GM19468 (cell line): ENCODE data around the gene CASP10.

Experiments
- ATAC-seq: cut with Tn5 transposase; IDR thresholded peaks from one replicate; pipeline ENCODE4 v1.9.1; 2021; ENCODE audit warnings: mild to moderate bottlenecking, moderate library complexity, moderate number of reproducible peaks; ENCODE audit not compliant: unreplicated experiment; ENCODE audit errors: extremely low read depth

CASP10 gene

DNA sequence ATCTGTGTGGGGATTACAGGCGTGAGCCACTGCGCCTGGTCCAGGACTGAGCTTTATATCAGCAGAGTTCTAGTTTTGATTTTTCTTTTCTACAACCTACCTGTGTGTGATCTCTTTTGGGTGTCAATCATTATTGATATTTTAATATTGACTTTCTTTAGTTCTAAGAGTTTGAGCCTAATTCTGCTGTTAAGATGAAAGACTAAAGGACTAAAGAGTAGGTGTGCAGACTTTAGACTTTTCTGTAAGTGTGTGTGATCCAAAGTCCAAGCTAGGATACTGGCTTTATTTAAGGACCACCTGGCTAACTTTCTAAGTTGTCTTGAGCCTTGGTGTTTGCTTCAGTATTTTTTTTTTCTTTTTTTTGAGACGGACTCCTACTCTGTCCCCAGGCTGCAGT is 12.4 kb downstream of the CASP10 start:
- no peak for ATAC-seq

DNA sequence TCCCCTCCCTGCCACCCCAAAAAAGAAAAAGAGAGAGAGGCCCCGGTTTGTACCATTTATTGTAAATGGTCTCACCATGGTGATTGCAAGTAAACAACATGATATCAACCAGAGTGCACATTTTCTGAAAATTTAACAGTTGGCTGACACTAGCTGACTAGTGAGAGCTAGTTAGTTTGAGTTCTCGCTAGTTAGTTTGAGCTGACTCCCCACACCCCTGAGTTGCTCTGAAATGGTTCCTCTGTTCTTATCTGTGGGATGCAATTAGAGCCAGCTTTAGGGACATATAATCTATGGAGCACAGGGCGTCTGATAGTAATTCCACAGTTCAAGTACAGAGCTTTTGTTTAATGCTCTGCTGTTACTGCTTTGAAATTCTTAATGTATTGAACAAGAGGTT is 13.1 kb downstream of the CASP10 start:
- ATAC-seq: no peak

DNA sequence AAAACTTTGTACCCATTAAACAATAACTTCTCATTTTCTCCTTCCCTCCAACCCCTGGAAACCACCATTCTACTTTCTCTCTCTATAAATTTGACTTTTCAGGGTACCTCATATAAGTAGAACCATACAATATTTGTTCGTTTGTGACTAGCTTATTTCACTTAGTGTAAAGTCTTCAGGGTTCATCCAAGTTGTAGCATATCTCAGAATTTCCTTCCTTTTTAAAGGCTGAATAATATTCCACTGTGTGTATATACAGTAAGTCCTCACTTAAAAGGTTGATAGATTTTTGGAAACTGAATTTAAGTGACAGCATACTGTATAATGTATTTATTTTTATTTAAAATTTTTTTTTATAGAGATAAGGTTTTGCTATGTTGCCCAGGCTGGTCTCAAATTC is 13.9 kb downstream of the CASP10 start:
- ATAC-seq: no peak

DNA sequence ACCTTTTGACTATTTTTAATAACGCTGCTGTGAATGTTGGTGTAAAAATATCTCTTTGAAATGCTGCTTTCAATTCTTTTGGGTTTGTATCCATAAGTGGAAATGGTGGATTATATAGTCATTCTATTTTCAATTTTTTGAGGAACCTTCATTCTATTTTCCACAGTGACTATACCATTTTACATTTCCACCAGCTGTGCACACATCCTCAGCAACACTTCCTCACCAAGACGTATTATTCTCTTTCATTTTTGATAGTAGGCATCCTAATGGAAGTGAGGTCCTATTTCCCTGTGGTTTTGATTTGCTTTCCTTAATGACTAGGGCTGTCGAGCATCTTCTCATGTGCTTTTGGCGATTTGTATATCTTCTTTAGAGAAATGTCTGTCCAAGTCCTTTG is 14.8 kb downstream of the CASP10 start:
- no peak for ATAC-seq

DNA sequence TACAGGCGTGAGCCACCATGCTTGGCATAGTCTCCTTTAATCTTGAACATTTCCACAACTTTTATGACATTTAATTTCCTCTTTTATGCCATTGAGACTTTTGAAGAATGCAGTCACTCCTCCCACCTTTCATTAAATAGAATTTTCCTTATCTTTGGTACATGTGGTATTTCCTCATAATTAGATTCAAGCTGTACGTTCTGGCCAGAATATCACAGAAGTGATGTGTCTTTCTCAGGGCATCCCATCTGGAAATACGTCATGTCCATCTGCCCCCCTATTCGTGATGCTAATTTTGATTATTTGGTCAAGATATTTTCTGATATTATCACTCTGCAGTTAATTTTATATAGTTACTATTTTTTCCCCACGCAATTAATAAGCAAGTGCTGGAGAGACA is 16.9 kb downstream of the CASP10 start:
- ATAC-seq: no peak

DNA sequence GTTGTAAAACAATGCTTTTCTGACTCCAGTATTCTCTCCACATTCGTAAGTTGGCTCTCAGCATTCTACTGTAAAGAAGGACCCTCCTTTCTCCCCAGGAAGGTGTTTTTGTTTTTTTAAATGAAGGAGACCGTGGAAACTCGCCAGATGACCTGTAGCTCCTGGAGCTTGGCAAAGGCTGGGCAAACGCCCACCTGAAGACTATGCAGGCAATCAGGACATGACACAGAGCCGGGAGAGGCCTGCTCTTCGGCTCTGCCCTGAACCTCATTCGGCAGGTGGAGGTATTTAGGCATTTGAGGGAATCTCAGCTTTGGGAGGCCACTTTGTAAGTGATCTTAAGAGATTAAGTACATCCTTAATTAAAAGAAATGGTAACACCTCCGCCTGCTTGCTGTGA is 17.4 kb downstream of the CASP10 start:
- ATAC-seq: no peak

DNA sequence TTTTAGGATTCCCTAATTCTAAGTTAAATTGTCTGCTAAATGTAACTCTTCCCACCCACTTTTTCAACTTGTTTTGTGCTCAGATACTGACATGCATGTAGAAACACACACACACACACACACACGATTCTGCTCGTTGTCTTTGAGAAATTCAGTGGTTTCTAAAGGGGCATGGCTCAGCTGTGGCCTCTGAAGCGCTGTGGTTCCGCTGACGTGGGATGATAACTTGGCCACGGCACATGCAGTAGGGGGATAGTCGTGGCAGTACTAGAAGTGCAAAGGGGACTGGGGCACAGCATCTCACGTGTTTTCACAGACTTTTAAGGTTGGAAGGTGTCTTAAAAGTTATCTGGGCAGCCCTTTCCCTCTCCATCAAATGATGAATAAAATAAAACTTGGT is 18.4 kb downstream of the CASP10 start:
- no peak for ATAC-seq

DNA sequence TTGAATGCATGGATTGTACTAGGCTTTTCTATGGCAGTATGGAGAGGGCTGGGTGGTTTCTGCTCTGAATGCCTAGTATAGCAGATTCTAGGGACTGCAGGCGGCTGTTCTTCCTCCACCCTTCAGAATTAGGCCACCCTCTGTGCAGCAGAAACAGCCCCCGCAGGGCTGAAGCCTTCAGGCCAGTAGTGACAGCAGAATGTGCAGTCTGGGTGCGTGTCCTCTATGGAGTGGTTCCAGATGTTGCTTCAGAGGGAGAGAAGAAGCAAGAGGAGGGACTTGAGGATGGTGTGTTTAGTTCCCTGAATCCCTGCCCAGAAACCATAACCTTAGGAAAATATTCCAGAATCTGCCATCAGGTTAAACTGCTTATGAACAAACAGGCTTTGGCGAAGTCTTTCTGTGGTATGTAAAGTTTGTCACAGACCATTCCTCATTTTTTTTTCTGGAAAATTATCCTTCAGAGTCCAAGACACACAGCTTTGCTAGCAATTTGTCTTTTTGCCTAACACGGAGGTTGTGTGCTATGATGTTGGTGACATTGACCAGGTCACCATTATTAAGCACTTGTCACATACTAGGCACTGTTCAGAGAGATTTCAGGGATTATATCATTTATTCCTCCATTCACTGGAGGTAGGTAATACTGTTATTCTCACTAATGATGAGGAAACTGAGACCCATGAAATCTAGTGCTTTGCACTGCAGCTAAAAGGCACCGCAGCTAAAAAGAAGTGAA is 21.1 kb downstream of the CASP10 start:
- ATAC-seq: no peak

DNA sequence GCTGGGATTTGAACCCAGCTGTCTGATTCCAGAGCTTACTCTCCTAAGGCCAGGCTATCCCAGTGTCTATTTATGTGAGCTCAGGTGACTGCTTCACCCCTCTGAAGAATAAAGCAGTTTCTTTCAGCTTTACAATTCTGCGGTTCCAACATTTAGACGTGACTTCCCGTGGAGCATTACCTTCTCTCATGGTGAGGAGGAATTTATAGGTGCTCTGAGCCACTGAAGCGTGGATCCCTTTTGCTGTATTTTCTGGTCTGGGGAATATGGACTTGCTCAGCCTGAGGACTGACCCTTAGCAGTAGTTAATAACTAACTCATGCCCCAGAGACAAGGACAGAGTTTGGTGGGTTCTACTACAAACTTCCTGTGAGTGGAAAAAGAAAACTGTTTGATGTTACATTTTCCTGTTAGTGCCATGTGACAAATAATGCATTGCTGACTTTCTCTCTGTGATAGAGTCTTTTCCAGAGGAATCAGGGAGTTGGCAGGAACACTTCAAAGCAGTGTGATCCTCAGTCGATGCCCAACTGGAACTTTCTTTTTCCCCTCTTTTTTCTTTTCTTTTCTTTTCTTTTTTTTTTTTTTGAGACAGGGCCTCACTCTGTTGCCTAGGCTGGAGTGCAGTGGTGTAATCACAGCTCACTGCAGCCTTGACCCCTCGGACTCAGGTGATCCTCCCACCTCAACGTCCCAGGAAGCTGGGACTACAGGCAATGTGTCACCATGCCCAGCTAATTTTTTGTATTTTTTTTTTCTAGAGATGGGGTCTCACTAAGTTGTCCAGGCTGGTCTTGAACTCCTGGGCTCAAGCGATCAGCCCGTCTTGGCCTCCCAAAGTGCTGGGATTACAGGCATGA is 21.9 kb downstream of the CASP10 start:
- no peak for ATAC-seq

DNA sequence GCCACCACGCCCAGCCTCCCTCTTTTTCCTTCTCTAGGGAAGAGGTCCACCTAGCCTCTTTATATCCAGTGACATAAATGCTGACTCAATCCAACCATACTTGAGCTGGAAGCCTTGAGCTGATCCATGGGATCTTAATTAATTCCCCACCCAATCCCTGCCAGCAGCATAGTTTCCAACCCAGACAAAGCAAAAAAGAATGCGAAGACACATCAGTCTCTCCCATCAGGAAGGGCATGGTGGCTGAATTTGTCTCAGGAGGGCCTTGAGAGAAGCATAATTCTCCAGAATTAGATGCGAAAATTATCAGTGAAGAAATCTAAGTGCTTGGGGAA is 22.5 kb downstream of the CASP10 start:
- no peak for ATAC-seq

DNA sequence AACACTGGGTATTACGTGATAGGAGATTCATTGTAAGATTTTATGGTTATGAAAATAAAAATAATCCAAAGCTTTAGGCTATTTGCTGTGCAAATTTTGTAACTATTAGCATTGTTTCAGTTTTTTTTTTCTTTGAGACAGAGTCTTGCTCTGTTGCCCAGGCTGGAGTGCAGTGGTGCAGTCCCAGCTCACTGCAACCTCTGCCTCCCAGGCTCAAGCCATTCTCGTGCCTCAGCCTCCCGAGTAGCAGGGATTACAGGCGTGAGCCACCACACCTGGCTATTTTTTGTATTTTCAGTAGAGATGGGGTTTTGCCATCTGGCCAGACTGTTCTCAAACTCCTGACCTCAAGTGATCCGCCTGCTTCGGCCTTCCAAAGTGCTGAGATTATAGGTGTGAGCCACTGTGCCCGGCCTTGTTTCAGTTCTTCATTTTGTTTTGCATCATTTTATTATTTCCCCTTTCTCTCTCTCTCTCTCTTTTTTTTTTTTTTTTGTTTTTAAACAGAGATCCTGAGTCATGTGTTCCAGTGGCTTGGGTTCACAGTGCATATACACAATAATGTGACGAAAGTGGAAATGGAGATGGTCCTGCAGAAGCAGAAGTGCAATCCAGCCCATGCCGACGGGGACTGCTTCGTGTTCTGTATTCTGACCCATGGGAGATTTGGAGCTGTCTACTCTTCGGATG is 25.8 kb downstream of the CASP10 start:
- peak; percentile 69 for ATAC-seq

DNA sequence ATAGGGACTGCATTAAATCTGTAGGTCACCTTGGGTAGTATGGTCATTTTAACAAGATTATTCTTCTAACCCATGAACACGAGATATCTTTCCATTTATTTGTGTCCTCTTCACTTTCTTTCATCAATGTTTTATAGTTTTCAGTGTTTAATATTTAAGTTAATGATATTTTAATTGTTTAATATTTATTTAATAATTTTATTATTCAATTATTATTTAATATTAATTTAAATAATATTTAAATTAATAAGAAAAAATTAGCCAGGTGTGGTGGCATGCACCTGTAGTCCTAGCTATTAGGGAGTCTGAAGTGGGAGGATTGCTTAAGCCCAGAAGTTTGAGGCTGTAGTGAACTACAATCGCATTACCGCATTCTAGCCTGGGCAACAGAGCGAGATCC is 33.0 kb downstream of the CASP10 start:
- no peak for ATAC-seq

DNA sequence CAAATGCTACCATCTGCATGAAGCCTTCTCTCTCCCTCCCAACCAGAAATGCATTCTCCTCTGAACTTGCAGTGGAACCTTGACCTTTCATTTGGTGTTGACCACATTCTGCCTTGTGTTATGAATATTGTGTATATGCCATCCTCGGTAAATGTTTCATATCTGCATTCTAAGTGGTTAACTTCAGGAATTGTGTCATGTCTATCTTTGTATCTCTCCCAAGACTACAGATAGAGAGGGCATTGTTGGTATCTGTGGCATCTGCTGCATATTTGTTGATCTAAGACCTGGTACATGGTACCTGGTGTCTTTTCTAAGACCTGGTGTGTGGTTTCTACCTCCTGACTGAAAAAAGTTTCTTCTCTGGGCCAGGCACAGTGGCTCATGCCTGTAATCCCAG is 34.0 kb downstream of the CASP10 start:
- no peak for ATAC-seq

DNA sequence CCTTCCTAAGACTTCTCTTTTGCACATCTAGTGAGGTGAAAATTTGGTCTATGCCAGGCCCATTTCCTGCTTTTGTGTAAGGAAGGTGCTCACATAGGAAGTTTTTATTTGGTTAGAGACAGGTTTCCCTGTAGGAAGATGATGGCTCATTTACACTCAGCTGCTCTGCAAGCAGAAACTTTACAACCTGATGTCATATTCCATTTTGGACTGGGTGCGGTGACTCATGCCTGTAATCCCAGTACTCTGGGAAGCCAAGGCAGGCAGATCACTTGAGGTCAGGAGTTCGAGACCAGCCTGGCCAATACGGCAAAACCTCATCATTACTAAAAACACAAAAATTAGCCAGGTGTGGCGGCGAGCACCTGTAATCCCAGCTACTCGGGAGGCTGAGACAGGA is 35.8 kb downstream of the CASP10 start:
- ATAC-seq: no peak

DNA sequence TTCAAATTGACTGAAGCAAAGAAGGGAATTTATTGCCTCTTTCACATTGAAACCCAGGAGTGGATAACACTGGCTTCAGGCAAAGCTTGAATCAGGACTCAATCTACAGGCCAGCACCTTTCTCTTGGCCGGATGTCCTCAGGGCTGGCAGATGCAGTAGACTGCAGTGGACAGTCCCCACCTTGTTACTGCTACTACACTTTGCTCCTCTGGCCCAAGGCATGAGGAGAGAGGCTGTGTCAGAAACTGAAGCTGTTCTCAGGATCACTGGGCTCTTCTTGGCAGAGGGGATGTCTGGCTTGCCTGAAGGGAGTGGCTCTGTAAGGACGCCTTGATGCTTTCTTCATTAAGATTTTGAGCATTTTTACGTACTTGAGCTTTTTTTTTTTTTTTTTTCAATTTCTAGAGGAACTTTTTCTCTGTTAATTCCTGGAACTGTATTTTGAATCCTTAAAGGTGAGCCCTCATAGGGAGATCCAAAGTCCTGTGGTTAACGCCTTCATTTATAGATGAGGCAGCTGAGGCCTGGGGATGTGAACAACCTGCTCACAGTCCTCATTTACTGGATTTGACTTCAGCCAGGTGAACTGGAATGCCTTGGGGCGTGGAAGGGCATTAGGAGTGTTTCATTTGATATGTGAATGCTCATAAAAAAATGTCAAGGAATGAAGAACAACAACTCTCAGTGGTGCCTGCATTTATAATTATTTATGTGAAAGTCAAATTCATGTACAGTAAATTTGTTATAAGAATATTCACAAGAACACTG is 36.6 kb downstream of the CASP10 start:
- no peak for ATAC-seq

DNA sequence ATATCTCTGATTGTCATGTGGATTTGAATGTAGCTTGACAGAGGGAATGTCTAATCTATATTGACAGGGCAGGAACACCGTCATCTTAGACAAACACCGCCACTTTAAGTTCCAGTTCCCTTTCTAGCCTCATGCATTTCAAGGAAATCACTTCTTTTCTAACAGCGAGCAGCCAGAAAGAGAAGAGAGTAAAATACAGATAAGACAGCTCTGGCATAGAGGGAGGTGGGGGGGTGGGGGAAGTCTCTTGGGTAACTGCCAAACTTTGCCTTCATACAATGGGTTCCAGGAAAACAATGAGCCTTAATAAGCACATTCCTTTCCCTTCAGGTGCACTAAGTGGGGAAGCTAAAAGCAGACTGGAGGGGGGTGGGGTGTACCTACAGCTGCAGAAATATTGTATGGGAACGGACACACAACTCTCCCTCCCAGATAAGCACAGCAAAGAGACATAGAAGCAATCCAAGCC is 37.2 kb downstream of the CASP10 start:
- ATAC-seq: no peak

DNA sequence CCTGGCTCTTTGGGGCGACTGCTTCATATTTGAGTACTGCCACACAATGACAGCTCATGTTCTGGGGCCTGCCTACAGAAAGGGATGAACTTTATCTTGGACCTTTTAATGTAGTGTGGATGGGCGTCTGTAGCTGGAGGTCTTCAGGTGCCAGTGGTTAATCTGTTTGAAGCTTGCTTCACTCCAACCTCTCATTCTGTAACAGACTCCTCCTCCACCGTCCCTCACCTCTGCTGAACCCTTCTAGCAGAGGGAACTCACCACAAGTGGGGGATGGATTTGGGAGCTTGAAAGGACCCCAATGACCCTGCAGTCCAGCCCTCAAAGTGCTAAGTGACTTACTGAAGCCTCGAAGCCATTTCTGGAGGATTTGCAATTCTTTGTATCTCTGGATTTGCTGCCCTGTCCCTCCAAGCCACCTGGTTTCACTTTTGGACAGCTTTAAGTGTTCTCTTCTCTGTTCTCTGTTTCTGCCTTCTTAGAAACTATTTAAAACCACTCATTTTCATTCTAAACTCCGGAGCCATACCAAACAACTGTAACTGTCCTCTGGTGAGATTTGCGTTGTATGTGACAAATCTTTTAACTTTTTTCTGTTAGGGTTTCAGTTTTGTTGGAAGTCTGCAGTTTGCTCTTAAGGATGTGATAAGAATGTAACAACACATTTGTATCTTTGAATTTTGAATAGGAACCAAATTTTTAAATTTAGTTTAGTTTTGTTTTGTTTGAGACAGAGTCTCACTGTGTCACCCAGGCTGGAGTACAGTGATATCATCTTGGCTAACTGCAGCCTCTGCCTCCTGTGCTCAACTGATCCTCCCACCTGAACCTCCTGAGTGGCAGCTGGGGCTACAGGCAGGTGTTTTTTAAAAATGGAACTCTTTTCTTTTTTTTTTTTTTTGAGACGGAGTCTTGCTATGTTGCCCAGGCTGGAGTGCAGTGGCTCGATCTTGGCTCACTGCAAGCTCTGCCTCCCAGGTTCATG is 40.4 kb downstream of the CASP10 start:
- ATAC-seq: peak; percentile 82

DNA sequence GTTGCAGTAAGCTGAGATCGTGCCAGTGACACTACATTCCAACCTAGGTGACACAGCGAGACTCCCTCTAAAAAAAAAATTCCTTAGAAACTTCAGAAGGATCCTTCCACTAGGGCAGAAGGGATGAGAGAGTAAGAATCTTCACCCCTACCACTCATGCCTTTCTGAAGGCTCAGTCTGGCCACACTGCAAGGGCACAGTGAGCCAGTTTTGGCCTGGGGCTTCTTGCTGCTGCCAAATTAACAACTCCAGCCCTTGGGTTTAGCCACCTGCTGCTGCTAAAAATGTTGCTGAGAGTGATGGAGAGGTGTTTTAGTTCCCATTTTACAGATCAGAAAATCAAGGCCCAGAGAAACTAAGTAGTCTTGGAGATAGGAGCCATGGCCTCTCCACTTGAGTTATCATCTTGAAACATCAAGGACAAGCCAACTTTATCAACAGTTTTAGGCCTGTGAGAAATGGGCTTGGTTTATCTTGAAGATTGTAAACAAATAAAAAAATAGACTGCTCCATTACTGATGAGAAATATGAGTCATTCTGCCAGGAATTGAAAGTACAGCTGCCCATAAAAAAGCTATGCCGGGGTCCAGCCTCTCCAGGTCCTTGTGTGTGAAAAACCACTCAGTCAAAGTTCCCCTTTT is 45.5 kb downstream of the CASP10 start:
- no peak for ATAC-seq

DNA sequence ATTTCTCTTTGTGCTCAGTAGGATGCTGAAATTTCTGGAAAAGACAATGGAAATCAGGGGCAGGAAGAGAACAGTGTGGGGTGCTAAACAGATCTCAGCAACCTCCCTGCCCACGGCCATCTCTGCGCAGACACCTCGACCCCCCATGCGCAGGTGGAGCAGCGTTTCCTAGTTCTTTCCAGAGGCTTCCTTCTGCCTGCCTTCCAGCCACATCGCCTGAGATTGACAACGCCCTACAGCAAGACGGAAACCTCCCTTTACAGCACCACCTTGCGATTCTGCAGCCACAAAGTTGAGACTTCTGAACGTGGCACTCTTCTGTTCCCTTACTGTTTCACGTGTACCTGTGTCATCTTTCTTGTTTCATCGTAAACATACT is 46.0 kb downstream of the CASP10 start:
- ATAC-seq: no peak
